Panc1 (cell line): ENCODE data around the gene SLC9A6.

ENCODE experiments used
- POLR2AphosphoS5 ChIP-seq: IDR thresholded peaks from 2 replicates; pipeline ENCODE4 v1.6.1; 2012; ENCODE audit warnings: mild to moderate bottlenecking, low read depth, low read length, moderate library complexity
- REST ChIP-seq, 2 experiments: IDR thresholded peaks; 2 replicates each; pipeline ENCODE4 v1.6.1; 2011 to 2012; ENCODE audit warnings: low read depth in 2 of 2, control low read depth in 1 of 2, low read length in 1 of 2, mild to moderate bottlenecking in 1 of 2, moderate library complexity in 1 of 2; ENCODE audit not compliant: insufficient read depth in 1 of 2
- SIN3A ChIP-seq: IDR thresholded peaks from 2 replicates; pipeline ENCODE4 v1.6.1; 2012; ENCODE audit warnings: low read depth, mild to moderate bottlenecking, low read length, moderate library complexity, borderline replicate concordance; ENCODE audit not compliant: insufficient read depth
- TCF7L2 ChIP-seq: IDR thresholded peaks from 2 replicates; pipeline ENCODE4 v1.6.1; 2011; ENCODE audit warnings: mild to moderate bottlenecking, low read depth, low read length, inconsistent platforms
- TF ChIP-seq, protein P1 (sequence below): fragments of 450-650 bp; IDR thresholded peaks from 2 replicates; pipeline ENCODE4 v1.5.1; 2017; ENCODE audit warnings: mild to moderate bottlenecking

DNA sequence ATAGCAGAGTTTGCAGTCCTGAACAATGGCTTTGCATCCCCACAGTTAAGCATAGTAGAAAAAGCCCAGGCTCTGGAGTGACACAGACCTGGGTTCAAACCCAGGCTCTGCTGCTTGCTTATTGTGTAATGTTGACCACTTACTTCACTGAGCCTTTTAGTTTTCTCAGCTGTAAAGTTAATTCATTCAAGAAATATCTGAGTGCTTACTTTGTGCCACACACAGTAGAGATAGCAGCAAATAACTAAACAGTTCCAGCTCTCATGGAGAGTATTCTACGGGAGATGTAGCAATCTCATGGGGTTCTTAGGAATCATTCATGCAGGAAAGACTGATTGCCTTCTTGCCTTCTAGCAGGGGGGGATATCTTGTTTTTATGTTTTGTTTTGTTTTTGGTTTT lies 63.2 kb downstream of the SLC9A6 start:
- TF ChIP-seq, protein P1, sequence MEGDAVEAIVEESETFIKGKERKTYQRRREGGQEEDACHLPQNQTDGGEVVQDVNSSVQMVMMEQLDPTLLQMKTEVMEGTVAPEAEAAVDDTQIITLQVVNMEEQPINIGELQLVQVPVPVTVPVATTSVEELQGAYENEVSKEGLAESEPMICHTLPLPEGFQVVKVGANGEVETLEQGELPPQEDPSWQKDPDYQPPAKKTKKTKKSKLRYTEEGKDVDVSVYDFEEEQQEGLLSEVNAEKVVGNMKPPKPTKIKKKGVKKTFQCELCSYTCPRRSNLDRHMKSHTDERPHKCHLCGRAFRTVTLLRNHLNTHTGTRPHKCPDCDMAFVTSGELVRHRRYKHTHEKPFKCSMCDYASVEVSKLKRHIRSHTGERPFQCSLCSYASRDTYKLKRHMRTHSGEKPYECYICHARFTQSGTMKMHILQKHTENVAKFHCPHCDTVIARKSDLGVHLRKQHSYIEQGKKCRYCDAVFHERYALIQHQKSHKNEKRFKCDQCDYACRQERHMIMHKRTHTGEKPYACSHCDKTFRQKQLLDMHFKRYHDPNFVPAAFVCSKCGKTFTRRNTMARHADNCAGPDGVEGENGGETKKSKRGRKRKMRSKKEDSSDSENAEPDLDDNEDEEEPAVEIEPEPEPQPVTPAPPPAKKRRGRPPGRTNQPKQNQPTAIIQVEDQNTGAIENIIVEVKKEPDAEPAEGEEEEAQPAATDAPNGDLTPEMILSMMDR: no peak
- TF ChIP-seq POLR2AphosphoS5 (no peak), SIN3A (no peak), REST (IDR thresholded peaks at IDR 0.05; ENCODE audit: insufficient read depth in 1 of 2, low read depth in 2 of 2, low read length in 1 of 2) (no peak), TCF7L2 (no peak)
